ENCODE data around the gene UBE2D2.
"Not testable (repeated sequence)": the region's sequence is repeated elsewhere in the genome, so short reads cannot be mapped to it uniquely, and the experiment has no call there.

Gene UBE2D2

GRCh38 chr5:139543423-139543991 lies 17.6 kb upstream of the UBE2D2 start:
- DNase-seq (ENCODE audit: low read depth), result peak; percentile 25
- no peak; the same call in 1 of the 2 replicates for TF ChIP-seq CTCF (conservative IDR thresholded peaks at IDR 0.05; ENCODE audit: low read length)
- H3K4me3 ChIP-seq (ENCODE audit: low read length), result no peak overlapping the region

GRCh38 chr5:139546593-139546992 lies 14.5 kb upstream of the UBE2D2 start:
- DNase-seq (ENCODE audit: low read depth); H3K4me3 ChIP-seq (ENCODE audit: low read length): not testable (repeated sequence)

- TF ChIP-seq CTCF (conservative IDR thresholded peaks at IDR 0.05; ENCODE audit: low read length), result no peak
- no peak for DNase-seq (ENCODE audit: low read depth)
- no peak overlapping the region for H3K4me3 ChIP-seq (ENCODE audit: low read length)
These were observed 11.8 kb upstream of the UBE2D2 start for GRCh38 chr5:139549162-139549894.

DNA sequence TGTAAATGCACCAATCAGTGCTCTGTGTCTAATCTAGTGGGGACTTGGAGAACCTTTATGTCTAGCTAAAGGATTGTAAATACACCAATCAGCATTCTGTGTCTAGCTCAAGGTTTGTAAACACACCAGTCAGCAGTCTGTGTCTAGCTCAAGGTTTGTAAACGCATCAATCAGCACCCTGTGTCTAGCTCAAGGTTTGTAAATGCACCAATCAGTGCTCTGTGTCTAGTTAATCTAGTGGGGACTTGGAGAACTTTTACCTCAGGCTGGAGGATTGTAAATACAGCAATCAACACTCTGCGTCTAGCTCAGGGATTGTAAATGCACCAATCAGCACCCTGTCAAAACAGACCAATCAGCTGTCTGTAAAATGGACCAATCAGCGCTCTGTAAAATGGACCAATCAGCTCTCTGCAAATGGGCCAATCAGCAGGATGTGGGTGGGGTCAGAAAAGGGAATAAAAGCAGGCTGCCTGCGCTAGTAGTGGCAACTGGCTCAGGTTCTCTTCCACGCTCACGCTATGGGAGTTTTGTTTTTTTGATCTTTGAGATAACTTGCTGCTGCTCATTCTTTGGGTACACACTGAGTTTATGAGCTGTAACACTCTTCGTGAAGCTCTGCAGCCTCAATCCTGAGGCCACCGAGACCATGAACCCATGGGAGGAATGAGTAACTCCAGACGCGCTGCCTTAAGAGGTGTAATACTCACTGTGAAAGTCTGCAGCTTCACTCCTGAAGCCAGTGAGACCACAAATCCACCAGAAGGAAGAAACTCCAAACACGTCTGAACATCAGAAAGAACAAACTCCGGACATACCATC lies 10.9 kb upstream of the UBE2D2 start:
- H3K4me3 ChIP-seq (ENCODE audit: low read length); DNase-seq (ENCODE audit: low read depth): not testable (repeated sequence)

DNA sequence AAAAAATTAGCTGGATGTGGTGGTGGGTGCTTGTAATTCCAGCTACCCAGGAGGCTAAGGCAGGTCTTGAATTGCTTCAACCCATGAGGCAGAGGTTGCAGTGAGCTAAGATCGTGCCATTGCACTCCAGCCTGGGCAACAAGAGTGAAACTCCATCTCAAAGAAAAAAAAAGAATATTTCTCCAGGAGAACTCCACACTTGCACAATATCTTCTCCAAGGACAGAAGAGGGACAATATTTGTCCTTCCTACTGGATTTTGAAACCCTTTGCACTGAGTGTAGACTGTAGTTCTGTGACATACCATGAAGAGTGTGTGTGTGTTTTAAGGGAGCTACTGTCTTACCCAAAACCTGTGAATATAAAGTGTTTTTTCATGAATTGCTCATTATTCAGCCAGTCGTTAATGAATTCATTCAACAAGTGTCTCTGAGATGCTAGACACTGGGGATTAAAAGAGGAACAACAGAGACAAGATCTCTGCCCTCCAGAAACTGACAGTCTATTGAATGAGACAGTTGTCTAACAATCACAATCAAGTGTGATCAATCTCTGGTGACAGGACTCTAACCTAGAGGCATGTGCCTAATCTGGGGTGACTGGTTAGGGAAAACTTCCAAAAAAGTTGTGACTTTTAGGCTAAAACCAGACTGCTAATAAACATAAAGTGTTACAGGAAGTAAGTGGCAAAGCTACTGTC lies 9.8 kb upstream of the UBE2D2 start:
- TF ChIP-seq CTCF (conservative IDR thresholded peaks at IDR 0.05; ENCODE audit: low read length), result no peak
- no peak overlapping the region for H3K4me3 ChIP-seq (ENCODE audit: low read length)
- no peak for DNase-seq (ENCODE audit: low read depth)

DNA sequence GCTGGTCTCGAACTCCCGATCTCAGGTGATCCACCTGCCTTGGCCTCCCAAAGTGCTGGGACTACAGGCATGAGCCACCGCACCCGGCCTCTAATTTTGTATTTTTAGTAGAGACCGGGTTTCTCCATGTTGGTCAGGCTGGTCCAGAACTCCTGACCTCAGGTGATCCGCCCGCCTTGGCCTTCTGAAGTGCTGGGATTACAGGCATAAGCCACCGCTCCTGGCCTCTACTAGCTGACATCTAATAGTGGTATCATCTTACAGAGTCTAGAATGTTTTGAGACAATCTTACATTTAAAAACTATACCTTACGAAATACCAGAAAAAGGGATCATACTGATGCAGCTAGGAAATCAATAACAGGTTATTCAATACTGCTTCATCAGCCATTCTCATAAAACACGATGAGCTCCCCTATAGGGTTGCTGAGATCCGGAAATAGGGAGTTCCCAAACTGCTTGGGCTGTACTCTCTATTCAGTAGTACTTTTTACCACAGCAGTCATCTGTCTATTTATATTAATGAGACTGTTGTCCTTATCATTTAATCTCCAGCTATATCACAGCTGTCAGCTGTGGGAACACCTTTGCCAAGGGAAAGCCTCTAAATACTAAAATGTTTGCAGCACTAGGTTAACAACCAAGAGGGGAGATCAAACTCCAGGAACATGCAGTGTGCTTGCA lies 8.1 kb upstream of the UBE2D2 start:
- no peak for TF ChIP-seq CTCF (conservative IDR thresholded peaks at IDR 0.05; ENCODE audit: low read length)
- no peak for DNase-seq (ENCODE audit: low read depth)
- no peak overlapping the region for H3K4me3 ChIP-seq (ENCODE audit: low read length)

DNA sequence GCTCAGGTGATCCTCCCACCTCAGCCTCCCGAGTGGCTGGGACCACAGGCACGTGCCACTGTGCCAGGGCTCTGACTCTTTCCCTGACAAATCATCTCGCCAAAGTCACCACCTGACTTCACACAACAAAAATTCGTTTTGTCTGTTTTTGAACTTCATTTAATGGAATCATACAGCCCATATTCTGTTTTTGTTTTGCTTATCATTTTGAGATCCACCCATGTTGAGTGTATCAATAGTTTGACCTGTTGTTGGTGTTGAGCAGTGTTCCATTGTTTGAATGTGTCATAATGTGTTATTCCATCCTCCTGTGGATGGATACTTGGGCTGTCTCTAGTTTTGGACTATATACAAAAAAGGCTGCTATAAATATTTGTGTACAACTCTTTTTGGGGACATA lies 6.9 kb upstream of the UBE2D2 start:
- H3K4me3 ChIP-seq (ENCODE audit: low read length), result no peak overlapping the region
- no peak for DNase-seq (ENCODE audit: low read depth)
- TF ChIP-seq CTCF (conservative IDR thresholded peaks at IDR 0.05; ENCODE audit: low read length), result no peak
